HEK293 (cell line): ENCODE results near the gene STEAP3.

Experiments
- CTCF ChIP-seq: fragments of 450-650 bp; formaldehyde crosslinking; IDR thresholded peaks from 2 replicates; pipeline ENCODE4 v1.5.1; 2016; ENCODE audit warnings: missing biosample characterization, missing genetic modification characterization
- KLF1 ChIP-seq: fragments of 450-650 bp; formaldehyde crosslinking; IDR thresholded peaks from 2 replicates; pipeline ENCODE4 v1.5.1; 2016; ENCODE audit warnings: missing biosample characterization, missing genetic modification characterization
- REST ChIP-seq: fragments of 450-650 bp; formaldehyde crosslinking; IDR thresholded peaks from 2 replicates; pipeline ENCODE4 v1.5.1; 2016; ENCODE audit warnings: missing biosample characterization, missing genetic modification characterization
- ZNF184 ChIP-seq: fragments of 450-650 bp; IDR thresholded peaks from 2 replicates; pipeline ENCODE4 v1.5.1; 2018; ENCODE audit warnings: missing biosample characterization, mild to moderate bottlenecking, missing genetic modification characterization
- ZNF280D ChIP-seq: fragments of 450-650 bp; formaldehyde crosslinking; IDR thresholded peaks from 2 replicates; pipeline ENCODE4 v1.5.1; 2016; ENCODE audit warnings: missing biosample characterization, missing genetic modification characterization
- ZNF354C ChIP-seq: fragments of 450-650 bp; formaldehyde crosslinking; IDR thresholded peaks from 2 replicates; pipeline ENCODE4 v1.5.1; 2016; ENCODE audit warnings: missing biosample characterization, missing genetic modification characterization, low read depth, borderline replicate concordance
- ZNF585B ChIP-seq: fragments of 450-650 bp; formaldehyde crosslinking; IDR thresholded peaks from 2 replicates; pipeline ENCODE4 v1.5.1; 2016; ENCODE audit warnings: missing biosample characterization, missing genetic modification characterization

GRCh38 chr2:119208791-119209203 is 14.8 kb upstream of the STEAP3 start:
- no peak for TF ChIP-seq ZNF280D (tag by site-specific recombination)
- TF ChIP-seq CTCF (tag by site-specific recombination) = no peak
- no peak for TF ChIP-seq REST (tag by site-specific recombination)
- TF ChIP-seq ZNF354C (tag by site-specific recombination) = no peak
- no peak for TF ChIP-seq ZNF585B (tag by site-specific recombination)
- TF ChIP-seq ZNF184 (tag by site-specific recombination) = no peak
- TF ChIP-seq KLF1 (tag by site-specific recombination) = no peak
